ENCODE data around the gene SIAE.

Gene SIAE

DNA sequence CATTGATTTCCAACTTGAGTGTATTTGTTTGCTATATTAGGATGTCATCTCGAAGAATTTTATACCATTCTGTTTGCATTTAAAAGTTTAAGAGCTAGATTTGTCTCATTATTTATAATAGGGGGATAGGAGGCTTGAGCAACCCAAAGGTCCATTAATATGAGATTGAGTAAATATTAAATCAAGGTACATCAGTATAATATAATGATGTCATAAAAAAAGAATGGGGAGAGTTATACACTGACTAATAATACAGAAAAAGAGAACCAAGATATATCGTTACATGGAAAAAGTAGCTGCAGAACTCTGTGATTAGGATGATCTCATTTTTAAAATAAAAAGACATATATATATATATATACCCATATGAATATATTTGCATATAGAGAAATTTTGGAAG lies 19.6 kb upstream of the SIAE start:
- Histone ChIP-seq H4K91ac (ENCODE audit: low read length) (no peak overlapping the region), H3K9me3 (ENCODE audit: control insufficient read depth, low read length) (peaks cover 4% of the 10 kb centered on the region), H3K4me2 (ENCODE audit: low read length, poor library complexity, severe bottlenecking) (no peak overlapping the region), H3K4me1 (ENCODE audit: control insufficient read depth, insufficient read depth, low read depth, low read length) (no peaks in the 10 kb centered on the region), H4K8ac (ENCODE audit: low read length) (no peak overlapping the region), H3K9ac (ENCODE audit: low read length) (no peak overlapping the region), H3K27me3 (ENCODE audit: control insufficient read depth in 1 of 2, insufficient read depth in 1 of 2, low read length in 2 of 2) (no peaks in the 10 kb centered on the region), H2BK12ac (ENCODE audit: low read length in 2 of 2) (no peak overlapping the region), H2BK120ac (ENCODE audit: low read depth, low read length) (no peak overlapping the region), H3K79me1 (replicated peaks; ENCODE audit: low read length, poor library complexity, severe bottlenecking) (no peaks in the 10 kb centered on the region), H3K18ac (ENCODE audit: low read depth in 1 of 2, low read length in 2 of 2) (no peak overlapping the region), H3K36me3 (ENCODE audit: control insufficient read depth in 1 of 2, insufficient read depth in 2 of 2, low read depth in 1 of 2, low read length in 2 of 2) (no peaks in the 10 kb centered on the region), H3K27ac (ENCODE audit: low read length, poor library complexity, severe bottlenecking) (no peak overlapping the region), H3K4ac (ENCODE audit: low read depth in 1 of 2, low read length in 2 of 2) (no peak overlapping the region), H2AFZ (ENCODE audit: low read depth, low read length) (no peak overlapping the region), H3K4me3 (ENCODE audit: insufficient read depth in 1 of 2, low read depth in 1 of 2, low read length in 2 of 2) (no peak overlapping the region), H2BK5ac (ENCODE audit: low read depth, low read length, poor library complexity, severe bottlenecking) (no peak overlapping the region), H3K14ac (ENCODE audit: low read length in 2 of 2) (no peak overlapping the region), H3K23ac (ENCODE audit: low read length in 2 of 2) (no peak overlapping the region), H2BK15ac (ENCODE audit: low read depth, poor library complexity, severe bottlenecking) (no peak overlapping the region), H2AK5ac (ENCODE audit: low read length, severe bottlenecking) (no peak overlapping the region)
- no peak for DNase-seq
- no CpG with 5 or more reads among the region's 2 CpGs for WGBS

DNA sequence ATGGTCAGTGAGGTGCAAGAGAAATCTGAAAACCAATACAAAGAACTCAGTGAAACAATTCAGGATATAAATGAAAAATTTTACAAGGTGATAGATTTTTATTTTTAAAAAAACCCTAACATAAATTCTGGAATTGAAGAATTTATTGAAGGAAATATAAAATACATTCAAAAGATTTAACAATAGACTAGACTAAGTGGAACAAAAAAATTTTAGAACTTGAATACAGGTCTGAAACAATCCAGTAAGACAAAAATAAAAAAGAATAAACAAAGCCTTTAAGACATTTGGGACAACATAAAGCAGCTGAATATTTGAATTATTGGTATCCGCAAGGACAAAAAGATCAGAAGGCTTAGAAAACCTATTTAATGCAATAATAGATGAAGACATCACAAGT lies 8.9 kb upstream of the SIAE start:
- Histone ChIP-seq H3K36me3 (ENCODE audit: control insufficient read depth in 1 of 2, insufficient read depth in 2 of 2, low read depth in 1 of 2, low read length in 2 of 2) (peaks cover 0 to 5% of the 10 kb centered on the region in 2 experiments), H2BK12ac (ENCODE audit: low read length in 2 of 2) (no peak overlapping the region), H3K4me3 (ENCODE audit: insufficient read depth in 1 of 2, low read depth in 1 of 2, low read length in 2 of 2) (no peak overlapping the region), H3K4me2 (ENCODE audit: low read length, poor library complexity, severe bottlenecking) (no peak overlapping the region), H2BK120ac (ENCODE audit: low read depth, low read length) (no peak overlapping the region), H2BK5ac (ENCODE audit: low read depth, low read length, poor library complexity, severe bottlenecking) (no peak overlapping the region), H3K79me1 (replicated peaks; ENCODE audit: low read length, poor library complexity, severe bottlenecking) (no peaks in the 10 kb centered on the region), H3K9me3 (ENCODE audit: control insufficient read depth, low read length) (peaks cover 31% of the 10 kb centered on the region), H2BK15ac (ENCODE audit: low read depth, poor library complexity, severe bottlenecking) (no peak overlapping the region), H3K4me1 (ENCODE audit: control insufficient read depth, insufficient read depth, low read depth, low read length) (no peaks in the 10 kb centered on the region), H3K27ac (ENCODE audit: low read length, poor library complexity, severe bottlenecking) (no peak overlapping the region), H3K9ac (ENCODE audit: low read length) (no peak overlapping the region), H4K91ac (ENCODE audit: low read length) (no peak overlapping the region), H3K4ac (ENCODE audit: low read depth in 1 of 2, low read length in 2 of 2) (no peak overlapping the region), H3K14ac (ENCODE audit: low read length in 2 of 2) (no peak overlapping the region), H3K23ac (ENCODE audit: low read length in 2 of 2) (no peak overlapping the region), H2AFZ (ENCODE audit: low read depth, low read length) (no peak overlapping the region), H4K8ac (ENCODE audit: low read length) (no peak overlapping the region), H3K27me3 (ENCODE audit: control insufficient read depth in 1 of 2, insufficient read depth in 1 of 2, low read length in 2 of 2) (no peaks in the 10 kb centered on the region), H2AK5ac (ENCODE audit: low read length, severe bottlenecking) (no peak overlapping the region), H3K18ac (ENCODE audit: low read depth in 1 of 2, low read length in 2 of 2) (no peak overlapping the region)
- WGBS = 100% methylated on average over 1 of the region's 1 CpG
- no peak for DNase-seq

DNA sequence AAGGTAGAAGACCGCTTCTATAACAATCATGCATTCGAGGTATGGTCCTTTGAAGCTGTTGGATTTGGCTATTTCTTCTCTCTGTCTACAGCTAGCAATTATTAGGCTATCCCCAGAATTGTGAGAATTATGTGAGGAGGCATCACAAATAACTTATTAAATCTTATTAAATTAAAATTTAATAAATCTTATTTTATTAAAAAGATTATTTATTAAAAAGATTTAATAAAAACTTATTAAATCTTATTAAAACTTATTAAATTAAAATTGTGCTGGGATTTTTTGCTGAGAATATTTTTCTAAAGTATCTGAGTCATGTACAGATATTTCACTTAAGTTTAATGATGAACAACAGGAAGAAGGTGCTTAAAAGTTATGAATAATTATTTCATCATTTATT lies 7.9 kb upstream of the SIAE start:
- no peak for DNase-seq
- Histone ChIP-seq H3K4me2 (ENCODE audit: low read length, poor library complexity, severe bottlenecking) (no peak overlapping the region), H2BK15ac (ENCODE audit: low read depth, poor library complexity, severe bottlenecking) (no peak overlapping the region), H3K23ac (ENCODE audit: low read length in 2 of 2) (no peak overlapping the region), H3K27ac (ENCODE audit: low read length, poor library complexity, severe bottlenecking) (no peak overlapping the region), H3K27me3 (ENCODE audit: control insufficient read depth in 1 of 2, insufficient read depth in 1 of 2, low read length in 2 of 2) (no peaks in the 10 kb centered on the region), H4K8ac (ENCODE audit: low read length) (no peak overlapping the region), H3K4me1 (ENCODE audit: control insufficient read depth, insufficient read depth, low read depth, low read length) (no peaks in the 10 kb centered on the region), H3K9ac (ENCODE audit: low read length) (no peak overlapping the region), H2BK120ac (ENCODE audit: low read depth, low read length) (no peak overlapping the region), H3K18ac (ENCODE audit: low read depth in 1 of 2, low read length in 2 of 2) (no peak overlapping the region), H3K4ac (ENCODE audit: low read depth in 1 of 2, low read length in 2 of 2) (no peak overlapping the region), H3K9me3 (ENCODE audit: control insufficient read depth, low read length) (peaks cover 25% of the 10 kb centered on the region), H3K4me3 (ENCODE audit: insufficient read depth in 1 of 2, low read depth in 1 of 2, low read length in 2 of 2) (no peak overlapping the region), H4K91ac (ENCODE audit: low read length) (no peak overlapping the region), H2AK5ac (ENCODE audit: low read length, severe bottlenecking) (no peak overlapping the region), H3K79me1 (replicated peaks; ENCODE audit: low read length, poor library complexity, severe bottlenecking) (no peaks in the 10 kb centered on the region), H2AFZ (ENCODE audit: low read depth, low read length) (no peak overlapping the region), H3K36me3 (ENCODE audit: control insufficient read depth in 1 of 2, insufficient read depth in 2 of 2, low read depth in 1 of 2, low read length in 2 of 2) (peaks cover 0 to 5% of the 10 kb centered on the region in 2 experiments), H2BK5ac (ENCODE audit: low read depth, low read length, poor library complexity, severe bottlenecking) (no peak overlapping the region), H3K14ac (ENCODE audit: low read length in 2 of 2) (no peak overlapping the region), H2BK12ac (ENCODE audit: low read length in 2 of 2) (no peak overlapping the region)
- WGBS = no CpG with 5 or more reads among the region's 2 CpGs

DNA sequence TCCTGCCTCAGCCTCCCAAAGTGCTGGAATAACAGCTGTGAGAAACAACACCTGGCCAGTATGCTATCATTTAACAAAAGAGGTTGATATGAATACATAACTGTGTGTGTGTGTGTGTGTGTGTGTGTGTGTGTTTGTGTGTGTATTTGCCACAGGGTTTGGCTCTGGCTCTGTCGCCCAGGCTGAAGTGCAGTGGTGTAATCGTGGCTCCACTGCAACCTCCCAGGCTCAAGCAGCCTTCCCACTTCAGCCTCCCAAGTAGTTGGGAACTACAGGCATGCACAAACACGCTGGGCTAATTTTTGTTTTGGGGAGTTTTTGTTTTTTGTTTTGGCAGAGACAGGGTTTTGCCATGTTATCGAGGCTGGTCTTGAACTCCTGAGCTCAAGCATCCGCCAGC lies 4.9 kb upstream of the SIAE start:
- Histone ChIP-seq H2BK12ac (ENCODE audit: low read length in 2 of 2) (no peak overlapping the region), H3K9ac (ENCODE audit: low read length) (no peak overlapping the region), H4K91ac (ENCODE audit: low read length) (no peak overlapping the region), H2BK5ac (ENCODE audit: low read depth, low read length, poor library complexity, severe bottlenecking) (no peak overlapping the region), H3K4me3 (ENCODE audit: insufficient read depth in 1 of 2, low read depth in 1 of 2, low read length in 2 of 2) (no peak overlapping the region), H2AFZ (ENCODE audit: low read depth, low read length) (no peak overlapping the region), H3K4me1 (ENCODE audit: control insufficient read depth, insufficient read depth, low read depth, low read length) (peaks cover 2% of the 10 kb centered on the region), H3K36me3 (ENCODE audit: control insufficient read depth in 1 of 2, insufficient read depth in 2 of 2, low read depth in 1 of 2, low read length in 2 of 2) (peaks cover 0 to 5% of the 10 kb centered on the region in 2 experiments), H3K9me3 (ENCODE audit: control insufficient read depth, low read length) (peaks cover 18% of the 10 kb centered on the region), H3K27me3 (ENCODE audit: control insufficient read depth in 1 of 2, insufficient read depth in 1 of 2, low read length in 2 of 2) (no peaks in the 10 kb centered on the region), H2BK120ac (ENCODE audit: low read depth, low read length) (no peak overlapping the region), H3K79me1 (replicated peaks; ENCODE audit: low read length, poor library complexity, severe bottlenecking) (peaks cover 2% of the 10 kb centered on the region), H3K4me2 (ENCODE audit: low read length, poor library complexity, severe bottlenecking) (no peak overlapping the region), H2AK5ac (ENCODE audit: low read length, severe bottlenecking) (no peak overlapping the region), H3K4ac (ENCODE audit: low read depth in 1 of 2, low read length in 2 of 2) (no peak overlapping the region), H4K8ac (ENCODE audit: low read length) (no peak overlapping the region), H3K18ac (ENCODE audit: low read depth in 1 of 2, low read length in 2 of 2) (no peak overlapping the region), H3K14ac (ENCODE audit: low read length in 2 of 2) (no peak overlapping the region), H3K23ac (ENCODE audit: low read length in 2 of 2) (no peak overlapping the region), H2BK15ac (ENCODE audit: low read depth, poor library complexity, severe bottlenecking) (no peak overlapping the region), H3K27ac (ENCODE audit: low read length, poor library complexity, severe bottlenecking) (no peak overlapping the region)
- 82% methylated on average over 4 of the region's 5 CpGs for WGBS
- DNase-seq = no peak
